Mammary epithelial cell (primary cell): Measurements from ENCODE around the gene ARX.

ENCODE experiments used
- EZH2 ChIP-seq: IDR thresholded peaks from 2 replicates; pipeline ENCODE4 v1.6.1; 2012; ENCODE audit warnings: low read length, inconsistent platforms, borderline replicate concordance
- TF ChIP-seq, protein P1 (sequence below), 2 donors: IDR thresholded peaks in 1 of 2; conservative IDR thresholded peaks in 1 of 2; 2 replicates each; pipeline ENCODE4 v1.5.1; 2011 to 2012; ENCODE audit warnings: inconsistent platforms in 2 of 2, low read length in 2 of 2, mild to moderate bottlenecking in 2 of 2, control low read depth in 1 of 2, low read depth in 1 of 2; ENCODE audit not compliant: insufficient read depth in 1 of 2; ENCODE audit errors: extremely low read depth in 1 of 2

DNA sequence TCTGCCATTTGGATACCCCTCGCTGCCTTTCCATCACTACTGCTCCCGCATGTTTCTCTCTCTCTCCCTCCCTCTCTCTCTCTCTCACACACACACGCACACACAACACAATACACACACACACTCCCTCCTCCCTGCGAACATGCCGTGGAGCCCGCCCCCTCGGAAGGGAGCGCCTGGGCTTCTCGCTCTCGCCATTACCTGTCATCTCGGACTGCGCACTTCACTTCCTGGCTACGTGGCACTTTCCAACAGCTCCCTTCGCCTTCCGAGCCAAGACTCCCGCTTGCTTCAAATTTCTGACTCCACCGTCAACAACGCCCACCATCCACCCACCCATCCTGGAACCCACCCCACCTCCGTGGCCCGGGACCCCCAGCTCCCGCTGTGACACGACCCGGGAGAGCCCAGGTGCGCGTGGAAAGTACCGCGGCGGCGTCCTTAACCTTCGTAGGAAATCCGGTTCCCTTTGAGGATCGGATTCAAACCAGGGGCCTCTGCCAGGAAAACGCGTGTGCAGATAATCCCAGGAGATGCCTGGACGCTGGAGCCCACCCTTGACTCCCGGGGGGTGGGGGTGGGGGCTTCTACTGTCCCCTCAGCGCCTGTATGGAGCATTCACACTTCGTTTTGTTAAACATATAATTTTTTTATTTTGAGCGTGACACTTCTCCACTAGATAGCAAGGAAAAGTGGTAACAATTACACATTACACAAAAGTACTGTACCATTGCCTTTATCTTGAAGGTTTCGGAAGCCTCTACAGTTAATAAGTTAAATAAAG is 12.5 kb downstream of the ARX start:
- TF ChIP-seq, protein P1, sequence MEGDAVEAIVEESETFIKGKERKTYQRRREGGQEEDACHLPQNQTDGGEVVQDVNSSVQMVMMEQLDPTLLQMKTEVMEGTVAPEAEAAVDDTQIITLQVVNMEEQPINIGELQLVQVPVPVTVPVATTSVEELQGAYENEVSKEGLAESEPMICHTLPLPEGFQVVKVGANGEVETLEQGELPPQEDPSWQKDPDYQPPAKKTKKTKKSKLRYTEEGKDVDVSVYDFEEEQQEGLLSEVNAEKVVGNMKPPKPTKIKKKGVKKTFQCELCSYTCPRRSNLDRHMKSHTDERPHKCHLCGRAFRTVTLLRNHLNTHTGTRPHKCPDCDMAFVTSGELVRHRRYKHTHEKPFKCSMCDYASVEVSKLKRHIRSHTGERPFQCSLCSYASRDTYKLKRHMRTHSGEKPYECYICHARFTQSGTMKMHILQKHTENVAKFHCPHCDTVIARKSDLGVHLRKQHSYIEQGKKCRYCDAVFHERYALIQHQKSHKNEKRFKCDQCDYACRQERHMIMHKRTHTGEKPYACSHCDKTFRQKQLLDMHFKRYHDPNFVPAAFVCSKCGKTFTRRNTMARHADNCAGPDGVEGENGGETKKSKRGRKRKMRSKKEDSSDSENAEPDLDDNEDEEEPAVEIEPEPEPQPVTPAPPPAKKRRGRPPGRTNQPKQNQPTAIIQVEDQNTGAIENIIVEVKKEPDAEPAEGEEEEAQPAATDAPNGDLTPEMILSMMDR (conservative IDR thresholded peaks at IDR 0.05 in 1 of 2, IDR thresholded peaks at IDR 0.05 in 1 of 2; ENCODE audit: extremely low read depth in 1 of 2, insufficient read depth in 1 of 2, low read depth in 1 of 2, low read length in 2 of 2) = no peak
- no peak for TF ChIP-seq EZH2
